GM12878 (cell line): ENCODE results near the gene MR1. TPM values are rescaled to one million over a fixed set of nuclear protein-coding genes. Genes with fewer than 3 reads are reported as not detected.

Source experiments
- BACH1 ChIP-seq: fragments of 450-650 bp; IDR thresholded peaks from 2 replicates; pipeline ENCODE4 v1.6.1; 2017; ENCODE audit warnings: mild to moderate bottlenecking, borderline replicate concordance
- BCL11A ChIP-seq: IDR thresholded peaks from 2 replicates; pipeline ENCODE4 v1.6.1; 2011; ENCODE audit warnings: low read depth, low read length
- CBX3 ChIP-seq: fragments of 200-600 bp; sonication (generic); IDR thresholded peaks from 2 replicates; pipeline ENCODE4 v1.6.1; 2016; ENCODE audit warnings: low read depth, borderline replicate concordance
- CBX5 ChIP-seq: sonication (generic); IDR thresholded peaks from 2 replicates; pipeline ENCODE4 v1.6.1; 2016; ENCODE audit warnings: low read depth, moderate library complexity, mild to moderate bottlenecking, inconsistent platforms
- CEBPZ ChIP-seq: fragments of 150-350 bp; IDR thresholded peaks from 2 replicates; pipeline ENCODE4 v1.6.1; 2016; ENCODE audit warnings: low read depth, low read length
- DPF2 ChIP-seq: fragments of 450-650 bp; IDR thresholded peaks from 2 replicates; pipeline ENCODE4 v1.6.1; 2017; ENCODE audit warnings: mild to moderate bottlenecking
- E4F1 ChIP-seq: fragments of 450-650 bp; IDR thresholded peaks from 2 replicates; pipeline ENCODE4 v1.6.1; 2018; ENCODE audit warnings: borderline replicate concordance, mild to moderate bottlenecking; ENCODE audit not compliant: partially characterized antibody
- FOS ChIP-seq: IDR thresholded peaks from 3 replicates; pipeline ENCODE4 v1.6.1; 2011; ENCODE audit warnings: borderline replicate concordance; ENCODE audit not compliant: insufficient read length; ENCODE audit errors: extremely low read depth
- HDAC2 ChIP-seq: fragments of 200-600 bp; sonication (generic); IDR thresholded peaks from 2 replicates; pipeline ENCODE4 v1.6.1; 2017
- HSF1 ChIP-seq: fragments of 150-350 bp; IDR thresholded peaks from 2 replicates; pipeline ENCODE4 v1.6.1; 2014; ENCODE audit warnings: mild to moderate bottlenecking, low read depth, low read length
- KLF5 ChIP-seq: fragments of 450-650 bp; IDR thresholded peaks from 2 replicates; pipeline ENCODE4 v1.6.1; 2014; ENCODE audit warnings: mild to moderate bottlenecking; ENCODE audit not compliant: partially characterized antibody
- MEF2A ChIP-seq: IDR thresholded peaks from 2 replicates; pipeline ENCODE4 v1.6.1; 2011; ENCODE audit warnings: low read depth, mild to moderate bottlenecking, low read length, moderate library complexity; ENCODE audit not compliant: insufficient read depth
- MTA2 ChIP-seq: fragments of 450-650 bp; IDR thresholded peaks from 2 replicates; pipeline ENCODE4 v1.6.1; 2016; ENCODE audit warnings: low read depth, mild to moderate bottlenecking, moderate library complexity
- MXI1 ChIP-seq: fragments of 150-350 bp; IDR thresholded peaks from 2 replicates; pipeline ENCODE4 v1.6.1; 2011; ENCODE audit warnings: low read depth, mild to moderate bottlenecking, inconsistent platforms, low read length, improper control_type of control experiment
- MYC ChIP-seq: IDR thresholded peaks from 2 replicates; pipeline ENCODE4 v1.6.1; 2011; ENCODE audit warnings: mild to moderate bottlenecking, low read length, moderate library complexity, inconsistent platforms; ENCODE audit not compliant: insufficient read depth, insufficient replicate concordance, insufficient read length, severe bottlenecking
- NRF1 ChIP-seq: conservative IDR thresholded peaks from 2 replicates; pipeline ENCODE4 v1.6.1; 2011; ENCODE audit warnings: mild to moderate bottlenecking, low read depth, low read length, improper control_type of control experiment
- RAD21 ChIP-seq: IDR thresholded peaks from 2 replicates; pipeline ENCODE4 v1.6.1; 2011; ENCODE audit warnings: mild to moderate bottlenecking, low read depth, low read length, moderate library complexity; ENCODE audit not compliant: insufficient read depth
- RCOR1 ChIP-seq: conservative IDR thresholded peaks from 2 replicates; pipeline ENCODE4 v1.6.1; 2012; ENCODE audit warnings: low read depth, low read length, improper control_type of control experiment
- RELA ChIP-seq: fragments of 450-650 bp; IDR thresholded peaks from 2 replicates; pipeline ENCODE4 v1.8.0; 2014; ENCODE audit warnings: borderline replicate concordance; ENCODE audit not compliant: partially characterized antibody
- SPI1 ChIP-seq: IDR thresholded peaks from 2 replicates; pipeline ENCODE4 v1.6.1; 2011; ENCODE audit warnings: low read depth, mild to moderate bottlenecking, low read length, moderate library complexity, borderline replicate concordance; ENCODE audit not compliant: insufficient read depth
- SREBF1 ChIP-seq: IDR thresholded peaks from 2 replicates; pipeline ENCODE4 v1.6.1; 2012; ENCODE audit warnings: mild to moderate bottlenecking, low read length
- SREBF2 ChIP-seq: IDR thresholded peaks from 2 replicates; pipeline ENCODE4 v1.6.1; 2012; ENCODE audit warnings: mild to moderate bottlenecking, low read length
- SRF ChIP-seq, 2 experiments: IDR thresholded peaks; 2 replicates each; pipeline ENCODE4 v1.6.1; 2011; ENCODE audit warnings: low read depth in 2 of 2, low read length in 2 of 2, mild to moderate bottlenecking in 1 of 2, moderate library complexity in 1 of 2
- SUZ12 ChIP-seq: fragments of 200-600 bp; sonication (generic); IDR thresholded peaks from one replicate; pipeline ENCODE4 v1.6.1; 2018; ENCODE audit warnings: antibody characterized with exemption, mild to moderate bottlenecking; ENCODE audit not compliant: unreplicated experiment
- YBX1 ChIP-seq: fragments of 450-650 bp; IDR thresholded peaks from 2 replicates; pipeline ENCODE4 v1.6.1; 2016; ENCODE audit warnings: antibody characterized with exemption
- ZZZ3 ChIP-seq: IDR thresholded peaks from 2 replicates; pipeline ENCODE4 v1.6.1; 2011; ENCODE audit warnings: low read depth; ENCODE audit not compliant: control insufficient read depth, insufficient read length
- polyA plus RNA-seq, 11 experiments: library from polyadenylated mRNA; depleted of rRNA in 4 of 11; unstranded in 6 of 11; stranded (reverse) in 5 of 11; fragments of >200 nt; fragmentation: Nextera tagmentation in 4 of 11; fragmentation: Illumina TruSeq in 1 of 11; extraction: Ambion mirVana in 4 of 11; extraction: Trizol in 1 of 11; gene quantifications; 1 replicate in 1 of 11; 2 replicates in 10 of 11; pipeline versions ENCODE4 v1.2.1 to v1.2.3, GENCODE V29; 2011 to 2016; ENCODE audit warnings: inconsistent platforms in 2 of 11, missing spikeins in 2 of 11, low read depth in 1 of 11
- total RNA-seq, 4 experiments: library from RNA; depleted of rRNA in 3 of 4; stranded (reverse); fragments of >200 nt in 3 of 4; fragmentation: Illumina TruSeq in 1 of 4; extraction: Trizol in 1 of 4; gene quantifications; 2 replicates each; pipeline versions ENCODE4 v1.2.1 to v1.2.3, GENCODE V29; 2013 to 2021

MR1 gene
- total and polyA plus RNA-seq, 10 of the 15 experiments (the other 5 are each of a cell fraction or from before 2014, with no cell fraction given) = 24.7 to 65.9 (median 30.9) TPM

GRCh38 chr1:181044449-181044966 lies 10.7 kb downstream of the MR1 start (continued):
- TF ChIP-seq MYC (no peak), MTA2 (peak; percentile 78), SREBF1 (no peak), YBX1 (no peak), SPI1 (peak; percentile 42; the same call in 1 of the 2 replicates), ZZZ3 (no peak), SRF (IDR thresholded peaks at IDR 0.05; ENCODE audit: low read depth in 2 of 2, low read length in 2 of 2) (no peak), MEF2A (0 out of 2 replicates have a peak, but pooled peaks have one; percentile 38), HSF1 (no peak), HDAC2 (no peak), RELA (peak; percentile 47), SREBF2 (no peak), CBX3 (no peak), SUZ12 (no peak), BACH1 (peak; percentile 49; the same call in 1 of the 2 replicates), CEBPZ (no peak), DPF2 (peak; percentile 82; the same call in 1 of the 2 replicates), NRF1 (no peak), BCL11A (no peak), RAD21 (no peak), E4F1 (no peak), KLF5 (no peak), CBX5 (no peak), RCOR1 (no peak), MXI1 (0 out of 2 replicates have a peak, but pooled peaks have one; percentile 60), FOS (no peak)
